NCI-H774 (cell line): Measurements from ENCODE around the gene PRSS57.

ENCODE experiments used
- DNase-seq: peaks from one replicate; lab custom pipeline; 2025; lab: John Stamatoyannopoulos, UW

PRSS57 gene

DNA sequence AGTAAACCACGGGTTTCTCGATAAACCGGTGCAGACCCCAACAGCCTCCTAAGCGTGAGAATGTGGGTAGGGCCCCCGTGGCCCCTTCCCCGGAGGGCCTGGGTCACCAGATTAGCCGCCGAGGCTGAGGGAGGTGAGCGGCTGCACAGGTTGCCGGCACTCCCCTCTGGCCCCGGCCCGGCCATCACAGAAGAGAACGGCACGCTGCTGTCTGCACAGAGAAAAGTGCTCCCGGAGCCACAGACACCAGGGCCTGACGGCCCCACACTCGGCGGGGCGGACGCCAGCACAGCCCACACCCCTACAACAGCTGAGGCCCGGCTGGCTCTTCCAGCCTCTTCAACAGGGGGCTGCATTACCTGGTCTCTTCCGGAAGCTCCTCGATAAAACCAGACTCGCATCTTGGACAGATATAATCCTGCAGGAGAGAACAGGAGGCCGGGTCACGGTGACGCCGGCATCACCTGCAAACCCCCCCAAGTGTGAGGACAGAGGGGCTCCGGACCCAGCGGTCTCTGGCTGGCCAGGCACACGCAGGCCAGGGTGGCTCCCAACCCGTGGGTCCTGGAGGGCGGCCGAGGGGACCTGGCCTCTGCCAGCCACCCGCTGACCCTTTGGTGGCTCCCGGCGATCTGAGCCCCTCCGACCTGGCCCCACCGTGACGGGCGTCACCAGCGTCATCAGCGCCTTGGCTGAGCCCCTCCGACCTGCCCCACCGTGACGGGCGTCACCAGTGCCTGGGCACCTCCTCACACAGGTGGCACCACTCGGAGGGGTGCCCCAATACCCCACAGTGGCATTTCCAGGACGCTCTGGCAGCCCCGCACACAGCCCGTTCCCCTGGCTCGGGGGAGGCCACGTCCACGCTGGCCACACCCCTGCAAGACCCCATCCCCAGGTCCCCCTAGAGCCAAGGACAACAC lies 42.5 kb downstream of the PRSS57 start:
- DNase-seq: no peak

DNA sequence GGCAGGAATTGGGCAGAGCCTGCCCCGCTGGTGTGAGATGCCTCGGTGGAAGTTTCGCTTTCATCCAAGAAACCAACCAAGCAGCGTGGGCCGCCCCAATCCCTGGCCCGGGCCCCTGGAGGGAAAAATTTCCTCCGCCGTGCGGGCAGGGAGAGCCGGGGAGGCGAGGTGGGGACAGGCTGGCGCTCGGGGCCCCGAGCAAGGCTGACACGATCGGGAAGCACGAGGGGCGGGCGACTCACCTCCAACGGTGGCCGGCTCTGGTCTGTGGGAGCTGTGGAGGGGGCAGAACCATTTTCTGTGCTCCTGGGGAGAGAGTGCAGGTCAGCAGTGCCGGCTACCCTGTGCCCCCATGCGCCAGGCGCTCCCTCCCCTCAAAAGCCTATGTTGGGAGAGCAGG lies 43.3 kb downstream of the PRSS57 start:
- no peak for DNase-seq

DNA sequence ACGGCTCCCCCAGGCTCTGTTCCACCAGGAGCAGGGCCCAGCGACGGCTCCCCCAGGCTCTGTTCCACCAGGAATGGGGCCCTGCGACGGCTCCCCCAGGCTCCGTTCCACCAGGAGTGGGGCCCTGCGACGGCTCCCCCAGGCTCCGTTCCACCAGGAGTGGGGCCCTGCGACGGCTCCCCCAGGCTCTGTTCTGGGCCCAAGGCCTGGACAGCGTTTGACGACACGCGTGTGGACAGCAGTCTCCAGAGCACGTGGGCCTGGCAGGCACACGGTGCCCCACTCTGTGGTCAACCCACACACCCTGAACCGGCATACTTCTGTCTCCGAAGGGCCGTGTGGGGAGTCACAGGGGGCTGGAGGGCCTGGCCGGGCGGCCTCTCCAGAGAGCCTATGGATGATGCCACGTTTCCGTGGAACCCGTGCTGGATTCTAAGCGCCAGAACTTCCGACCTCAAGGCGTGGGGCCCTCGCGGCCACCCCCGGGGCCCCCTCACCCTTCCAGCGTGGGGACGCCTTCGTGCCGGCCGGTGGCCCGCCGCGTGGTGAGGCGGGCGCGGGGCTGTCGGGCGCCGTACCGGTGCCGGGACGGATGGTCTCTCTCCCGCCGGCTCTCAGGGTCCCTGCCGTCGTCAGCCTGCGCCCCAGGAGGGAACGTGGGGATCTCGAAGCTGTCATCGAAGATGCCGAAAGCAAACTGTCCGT lies 44.0 kb downstream of the PRSS57 start:
- DNase-seq: no peak

DNA sequence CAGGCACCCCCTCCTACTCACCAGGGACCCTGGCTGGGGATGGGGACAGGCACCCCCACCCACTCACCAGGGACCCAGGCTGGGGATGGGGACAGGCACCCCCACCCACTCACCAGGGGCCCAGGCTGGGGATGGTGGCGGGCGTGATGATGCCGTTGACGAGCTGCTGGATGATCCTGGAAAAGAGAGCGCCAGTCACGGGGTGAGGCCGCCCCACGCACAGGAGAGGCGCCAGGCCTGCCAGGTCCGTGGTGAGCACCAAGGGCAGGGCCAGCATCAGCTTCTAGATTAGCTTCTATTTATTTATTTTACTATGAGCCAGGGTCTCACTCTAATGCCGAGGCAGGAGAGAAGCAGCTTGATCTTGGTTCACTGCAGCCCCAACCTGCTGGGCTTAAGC lies 45.1 kb downstream of the PRSS57 start:
- DNase-seq: no peak

DNA sequence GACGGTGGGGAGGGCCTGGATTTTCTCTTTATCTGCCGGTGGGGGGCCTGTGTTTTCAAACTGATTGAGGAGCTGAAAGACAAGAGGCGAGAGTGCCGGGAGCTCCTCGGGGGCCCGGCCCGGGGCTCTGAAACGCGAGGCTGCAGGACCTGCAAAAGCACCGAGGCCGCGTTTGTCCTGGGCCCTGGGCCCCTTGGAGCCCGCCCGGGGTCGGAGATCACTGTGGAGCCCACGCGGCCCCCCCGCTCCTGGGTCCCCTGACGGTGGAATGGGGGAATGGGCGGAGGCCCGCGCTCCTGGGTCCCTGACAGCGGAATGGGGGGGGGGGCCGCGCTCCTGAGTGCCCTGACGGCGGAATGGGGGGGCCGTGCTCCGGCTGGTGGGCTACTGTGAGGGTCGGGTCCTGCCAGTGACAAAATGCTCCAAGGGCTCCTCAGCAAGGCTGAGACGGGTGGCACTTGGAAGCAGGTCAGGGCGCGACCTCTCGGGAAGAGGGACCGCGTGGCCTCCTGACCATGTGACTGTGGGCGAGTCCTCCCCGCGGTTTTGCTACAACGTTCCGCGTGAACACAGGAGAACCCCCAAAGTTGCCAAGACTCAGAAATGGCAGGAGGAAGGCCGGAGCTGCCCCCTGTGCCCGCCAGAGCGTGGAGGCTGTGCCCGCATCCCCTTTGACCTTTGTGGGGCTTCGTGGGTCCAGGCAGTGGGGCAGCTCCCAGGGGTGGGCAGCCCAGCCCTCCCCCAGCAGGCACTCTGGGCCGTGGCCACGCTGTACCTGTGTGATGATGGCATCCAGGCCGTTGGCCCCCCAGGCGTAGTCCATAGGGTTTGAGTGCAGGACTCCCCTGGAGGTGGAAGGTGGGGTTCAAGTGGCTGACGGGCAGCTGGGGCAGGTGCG lies 46.1 kb downstream of the PRSS57 start:
- no peak for DNase-seq

DNA sequence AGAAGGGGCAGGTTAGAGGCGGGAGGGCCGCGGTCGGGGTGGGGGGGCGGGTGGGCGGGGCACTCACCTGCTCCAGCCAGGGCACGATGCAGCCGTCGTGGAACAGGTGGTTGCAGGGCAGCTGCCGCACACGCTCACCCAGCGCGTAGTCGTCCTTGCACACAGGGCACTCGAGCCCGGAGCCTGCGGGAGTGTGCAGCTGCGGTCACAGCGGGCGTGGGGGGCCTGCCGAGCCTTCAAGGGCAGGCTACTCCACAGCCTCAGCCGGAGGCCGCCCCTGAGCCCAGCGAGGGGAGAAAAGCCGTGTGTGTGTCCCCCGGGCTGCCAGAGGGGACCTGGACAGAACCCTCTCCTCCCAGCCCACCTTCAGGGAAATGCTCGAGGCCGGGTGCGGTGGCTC lies 46.9 kb downstream of the PRSS57 start:
- no peak for DNase-seq

DNA sequence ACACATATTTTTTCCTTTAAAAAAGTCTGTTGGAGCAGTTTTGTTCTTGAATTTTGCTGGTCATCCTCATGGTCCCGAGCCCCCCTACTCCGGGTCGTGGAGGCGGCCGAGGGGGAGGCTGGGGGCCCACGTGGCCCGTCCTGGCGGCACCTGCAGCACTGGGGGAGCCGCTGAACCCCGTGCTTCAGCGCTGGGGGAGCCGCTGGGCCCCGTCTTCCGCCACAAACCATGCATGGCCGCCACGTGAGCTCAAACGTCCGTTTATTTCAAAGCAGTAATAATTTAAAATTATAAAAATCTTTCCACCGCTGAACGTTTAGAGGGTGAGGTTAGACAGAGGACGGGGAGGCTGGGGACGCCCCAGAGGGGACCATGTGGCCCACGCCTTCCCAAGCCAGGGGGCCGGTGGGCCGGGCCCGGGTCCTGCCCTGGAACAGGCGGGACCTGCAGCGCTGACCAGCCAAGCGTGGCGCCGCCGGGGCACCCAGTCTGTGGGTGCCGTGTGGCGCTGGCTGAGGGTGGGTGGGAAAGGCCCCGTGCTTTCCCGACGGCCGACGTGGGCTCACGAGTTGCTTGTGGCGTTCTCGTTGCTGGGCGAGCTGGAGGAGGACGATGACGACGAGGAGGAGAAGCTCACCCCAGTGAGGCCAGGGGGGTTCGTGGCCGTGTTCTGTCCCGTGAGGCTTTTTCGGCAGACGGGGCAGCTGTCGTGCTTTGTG lies 47.5 kb downstream of the PRSS57 start:
- DNase-seq: no peak

DNA sequence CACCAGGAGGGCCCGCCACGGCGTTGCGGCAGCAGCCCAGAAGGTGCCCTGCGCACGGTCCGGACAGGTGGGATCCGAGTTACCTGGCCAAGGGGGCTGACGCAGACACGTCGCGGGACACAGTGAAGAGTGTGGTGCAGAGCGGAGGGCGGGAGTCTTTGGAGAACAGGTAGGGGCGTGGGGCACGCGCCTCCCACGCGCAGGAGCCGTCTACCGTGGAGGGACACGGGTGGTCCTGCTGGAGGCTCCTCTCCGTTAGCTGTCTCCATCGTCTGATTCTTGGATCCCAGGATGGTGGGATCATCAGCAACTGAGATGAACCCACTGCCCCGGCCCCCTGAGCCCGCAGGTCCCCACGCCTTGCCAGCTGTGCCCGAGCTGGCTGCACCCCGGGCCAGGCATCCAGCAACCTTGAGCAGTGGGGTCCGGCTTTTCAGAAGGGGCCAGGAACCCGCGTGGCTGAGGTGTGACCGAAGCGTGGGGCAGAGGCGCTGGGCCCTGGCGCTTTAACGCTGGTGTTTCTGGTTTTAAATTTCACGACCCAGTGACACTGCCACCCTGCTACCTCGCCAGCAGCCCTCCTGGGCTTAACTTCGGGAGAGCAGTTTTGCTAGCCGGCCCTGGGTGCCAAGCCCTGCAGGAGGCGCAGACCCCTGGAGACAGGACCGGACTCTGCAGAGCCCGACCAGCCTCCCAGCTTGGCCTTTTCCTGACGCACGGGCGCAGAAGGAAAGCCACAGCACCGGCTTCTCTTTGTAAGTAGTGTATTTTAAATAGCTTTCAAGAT lies 48.3 kb downstream of the PRSS57 start:
- no peak for DNase-seq

DNA sequence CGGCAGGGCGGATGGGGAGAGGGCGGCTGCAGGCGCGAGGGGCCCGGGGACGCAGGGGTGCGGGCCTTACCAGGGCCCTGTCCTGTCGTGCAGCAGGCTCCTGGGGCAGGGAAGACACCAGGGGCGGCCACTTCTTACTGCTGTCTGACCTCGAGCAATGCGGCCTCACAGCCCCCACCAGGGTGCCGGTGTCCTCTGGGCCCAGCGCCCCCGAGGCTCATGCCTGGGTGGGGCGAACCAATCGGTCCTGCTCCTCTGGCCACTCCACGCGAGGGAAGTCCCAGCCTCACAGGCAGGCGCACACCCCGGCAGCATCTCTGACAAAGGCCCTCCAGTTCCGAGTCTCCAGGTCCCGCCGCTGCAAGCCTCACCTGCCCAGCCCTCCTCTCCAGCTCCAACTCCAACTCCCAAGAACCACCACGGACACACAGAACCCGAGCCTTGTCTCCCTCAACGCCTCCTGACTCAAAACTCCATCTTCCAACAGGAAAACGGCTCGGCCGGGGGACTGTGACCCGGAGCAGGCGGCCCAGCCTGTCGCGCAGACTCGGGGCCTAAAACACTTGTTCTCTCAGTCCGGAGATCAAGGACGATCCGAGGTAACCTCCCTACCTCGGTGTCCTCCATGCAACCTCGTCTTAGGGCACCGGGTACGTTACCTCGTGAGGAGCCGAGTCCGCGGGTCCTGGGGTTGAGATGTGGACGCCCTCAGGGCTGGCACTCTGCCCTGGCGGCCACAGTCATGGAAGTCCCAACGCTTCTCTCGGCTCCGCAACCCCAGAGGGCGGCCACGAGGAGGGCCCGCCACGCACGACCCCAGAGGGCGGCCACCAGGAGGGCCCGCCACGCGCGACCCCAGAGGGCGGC lies 49.1 kb downstream of the PRSS57 start:
- DNase-seq: no peak

DNA sequence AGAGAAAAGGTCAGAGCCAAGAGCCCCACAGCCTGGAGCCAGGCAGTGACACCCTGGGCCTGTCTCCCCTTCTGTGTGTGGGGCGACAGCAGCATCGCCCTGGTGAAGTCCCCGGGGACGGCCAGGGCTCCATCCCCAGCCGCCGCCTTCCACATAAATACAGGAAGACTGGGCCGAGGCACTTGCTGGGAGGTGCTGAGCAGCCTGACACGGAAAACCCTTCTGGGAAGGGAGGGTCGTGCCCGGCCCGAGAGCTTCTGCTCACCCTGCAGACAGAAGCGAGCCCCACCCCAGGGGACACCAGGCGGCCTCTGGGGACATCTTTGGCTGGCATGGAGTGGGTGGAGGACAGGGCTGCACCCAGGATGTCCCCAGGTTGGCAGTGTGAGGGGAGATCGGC lies 50.5 kb downstream of the PRSS57 start:
- no peak for DNase-seq

DNA sequence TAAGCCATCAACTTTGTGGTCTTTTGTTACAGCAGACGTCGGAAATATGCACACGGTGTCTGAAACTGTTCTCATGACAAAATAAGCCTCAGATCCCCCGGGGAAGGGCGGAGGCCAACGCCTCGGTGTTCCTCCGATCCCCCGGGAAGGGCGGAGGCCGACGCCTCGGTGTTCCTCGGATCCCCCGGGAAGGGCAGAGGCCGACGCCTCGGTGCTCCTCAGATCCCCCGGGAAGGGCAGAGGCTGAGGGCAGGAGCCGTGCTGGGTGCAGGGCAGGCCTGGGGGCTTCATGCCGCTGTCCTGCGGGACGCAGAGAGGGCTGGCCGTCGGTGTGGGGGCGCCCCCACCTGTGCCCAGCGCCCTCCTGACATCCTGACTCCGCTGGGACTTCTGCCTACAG lies 50.9 kb downstream of the PRSS57 start:
- DNase-seq: no peak

DNA sequence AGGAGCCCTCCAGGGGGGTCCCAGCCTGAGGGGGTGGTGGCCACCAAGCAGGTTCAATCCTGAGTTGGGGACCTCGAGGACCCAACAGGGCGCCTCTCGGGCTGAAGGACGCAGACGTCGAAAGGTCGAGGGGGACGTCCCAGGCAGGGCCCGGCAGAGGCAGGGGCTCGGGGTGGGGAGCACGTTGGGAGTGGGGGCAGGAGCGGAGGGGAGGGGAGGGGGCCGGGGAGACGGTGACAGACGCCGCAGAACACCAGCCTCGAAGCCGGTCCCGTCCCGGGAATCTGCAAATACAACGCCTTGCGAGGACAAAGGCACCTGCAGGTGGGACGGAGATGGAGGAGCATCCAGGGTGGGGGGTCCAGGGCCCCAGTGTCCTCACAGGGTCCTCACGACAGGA lies 51.5 kb downstream of the PRSS57 start:
- DNase-seq: no peak

DNA sequence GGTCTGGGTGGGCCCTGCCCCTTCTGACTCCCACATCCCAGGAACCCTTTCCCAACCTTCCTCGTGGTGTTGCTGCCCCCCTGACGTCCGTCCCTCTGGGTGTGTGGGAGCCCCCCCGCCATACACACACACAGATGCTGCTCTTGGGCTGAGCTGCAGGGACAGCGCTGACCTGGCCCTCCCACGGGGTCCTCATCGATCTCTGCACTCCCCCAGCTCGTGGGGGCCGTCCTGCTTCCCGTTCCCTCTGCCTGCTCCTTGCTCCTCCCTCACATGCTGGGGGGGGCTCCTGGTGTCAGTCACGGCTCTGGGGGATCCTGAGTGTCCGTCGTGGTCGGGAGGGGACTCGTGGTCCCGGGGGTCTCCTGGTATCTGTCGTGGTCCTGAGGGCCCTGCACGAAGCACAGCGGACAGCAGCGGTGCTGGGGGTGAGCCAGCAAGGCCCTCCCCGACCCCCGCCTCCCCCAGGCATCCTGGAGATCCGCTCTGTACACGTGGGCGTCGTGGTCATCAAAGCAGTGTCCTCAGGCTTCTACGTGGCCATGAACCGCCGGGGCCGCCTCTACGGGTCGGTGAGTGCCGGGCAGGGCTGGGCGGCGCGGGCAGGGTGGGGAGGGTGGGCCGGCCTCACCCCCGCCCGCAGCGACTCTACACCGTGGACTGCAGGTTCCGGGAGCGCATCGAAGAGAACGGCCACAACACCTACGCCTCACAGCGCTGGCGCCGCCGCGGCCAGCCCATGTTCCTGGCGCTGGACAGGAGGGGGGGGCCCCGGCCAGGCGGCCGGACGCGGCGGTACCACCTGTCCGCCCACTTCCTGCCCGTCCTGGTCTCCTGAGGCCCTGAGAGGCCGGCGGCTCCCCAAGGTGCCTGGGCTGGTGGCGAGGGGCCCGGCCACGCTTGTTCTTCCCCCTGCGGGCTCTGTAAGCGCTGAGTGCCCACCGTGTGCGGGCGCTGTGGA lies 52.2 kb downstream of the PRSS57 start:
- no peak for DNase-seq

DNA sequence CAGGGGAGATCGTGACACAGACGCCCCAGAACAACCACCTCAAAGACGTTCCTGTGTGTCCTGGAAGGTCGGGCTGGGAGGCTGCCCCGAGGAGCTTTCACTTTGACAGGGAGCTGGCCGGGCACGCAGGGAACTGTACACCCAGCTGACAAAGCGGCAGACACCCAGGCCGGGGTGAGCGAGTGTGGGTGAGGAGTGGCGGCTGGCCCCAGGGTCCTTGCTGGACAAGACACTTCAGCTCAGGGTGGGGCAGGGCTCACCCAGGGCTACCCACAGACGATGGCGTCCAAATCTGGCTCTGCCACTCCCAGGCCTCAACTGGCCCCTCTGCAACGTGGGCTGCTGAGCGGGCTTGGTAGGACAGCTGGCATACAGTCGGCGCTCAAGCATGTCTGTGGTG lies 53.5 kb downstream of the PRSS57 start:
- DNase-seq: no peak

DNA sequence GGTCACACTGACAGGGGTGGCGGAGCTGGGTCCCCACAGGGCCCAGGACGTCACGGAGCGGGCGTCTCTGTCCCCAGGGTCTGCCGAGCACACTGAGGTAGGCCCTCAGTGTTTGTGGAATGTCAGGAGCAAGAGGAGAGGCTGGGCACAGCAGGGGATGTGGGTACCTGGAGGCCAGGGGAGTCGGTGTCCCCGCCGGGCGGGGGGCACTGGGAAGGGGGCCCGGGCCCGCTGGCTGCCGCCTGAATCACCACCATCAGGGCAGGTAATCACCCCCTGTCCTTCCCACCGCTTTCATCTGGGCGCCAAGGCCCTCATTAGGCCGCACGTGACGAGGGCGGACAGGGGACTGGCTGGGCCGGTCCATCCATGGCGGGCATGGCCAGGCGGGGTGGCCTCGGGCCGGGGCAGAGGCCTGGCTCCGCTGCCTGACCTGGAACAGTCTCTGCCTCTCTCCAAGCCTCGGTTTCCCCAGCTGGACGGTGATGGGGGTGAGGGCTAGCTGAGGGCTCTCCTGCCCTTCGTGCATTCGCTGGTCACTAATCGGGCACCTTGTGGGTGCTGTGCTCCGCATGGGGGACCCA lies 54.6 kb downstream of the PRSS57 start:
- no peak for DNase-seq

DNA sequence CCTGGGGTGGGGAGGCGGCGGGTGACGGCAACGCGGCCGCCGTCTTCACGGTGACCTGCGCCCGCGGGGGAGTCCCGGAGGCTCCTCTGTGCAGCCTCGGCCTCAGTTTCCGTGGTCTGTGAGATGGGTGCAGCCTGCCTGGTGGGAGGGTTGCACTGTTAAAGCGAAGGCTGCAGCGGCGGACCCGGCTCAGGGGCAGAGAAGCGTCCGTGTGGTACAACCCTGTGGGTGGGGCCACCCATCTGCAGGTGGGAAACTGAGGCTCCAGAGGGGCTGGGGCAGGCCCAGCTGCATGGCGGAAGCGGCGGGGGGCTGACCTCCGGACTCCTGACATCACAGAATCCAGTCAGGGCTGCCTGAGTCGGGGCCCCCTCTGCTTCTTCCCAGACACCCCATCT lies 55.1 kb downstream of the PRSS57 start:
- DNase-seq: no peak

DNA sequence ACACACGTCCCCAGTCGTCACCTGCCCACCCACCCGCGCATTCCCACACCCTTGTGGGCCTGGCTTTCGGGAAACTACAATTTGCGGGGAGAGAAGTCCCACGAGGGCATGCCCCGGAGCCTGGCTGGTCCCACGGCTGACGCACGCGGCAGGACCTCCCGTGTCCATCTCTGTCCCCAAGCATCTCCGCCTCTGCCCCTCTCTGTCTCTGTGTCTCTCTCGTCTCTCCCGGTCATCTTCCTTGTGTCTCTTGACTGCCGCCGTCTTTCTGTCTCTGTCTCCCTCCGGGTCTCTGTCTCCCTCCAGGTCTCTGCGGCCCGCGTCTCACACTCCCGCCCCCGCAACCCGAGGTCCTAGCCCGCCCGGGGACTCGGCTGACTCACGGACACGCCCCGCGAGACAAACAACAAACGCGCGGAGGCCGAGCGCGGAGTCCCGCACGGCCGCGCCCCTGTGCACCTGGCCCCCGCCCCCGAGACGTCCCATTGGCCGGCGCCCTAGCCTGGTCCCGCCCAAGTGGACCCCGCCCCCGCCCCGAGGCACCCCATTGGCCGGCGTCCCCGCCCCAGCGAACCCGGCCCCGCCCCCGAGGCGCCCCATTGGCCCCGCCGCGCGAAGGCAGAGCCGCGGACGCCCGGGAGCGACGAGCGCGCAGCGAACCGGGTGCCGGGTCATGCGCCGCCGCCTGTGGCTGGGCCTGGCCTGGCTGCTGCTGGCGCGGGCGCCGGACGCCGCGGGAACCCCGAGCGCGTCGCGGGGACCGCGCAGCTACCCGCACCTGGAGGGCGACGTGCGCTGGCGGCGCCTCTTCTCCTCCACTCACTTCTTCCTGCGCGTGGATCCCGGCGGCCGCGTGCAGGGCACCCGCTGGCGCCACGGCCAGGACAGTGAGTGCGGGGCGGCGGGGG lies 55.7 kb downstream of the PRSS57 start, which contains the start of gene FGF22:
Gene FGF22, plus strand, starts transcription at position 627 of the 908 bp plus-strand sequence. Its CDS starts 47 bp downstream, at position 674.
- DNase-seq: peak; percentile 85
